Measurements from ENCODE around the gene NR3C1. TPM values are rescaled to one million over a fixed set of nuclear protein-coding genes. Genes with fewer than 3 reads are reported as not detected.

Gene NR3C1
- total RNA-seq, 1 experiment from 2014 or later: 16.0 TPM

DNA sequence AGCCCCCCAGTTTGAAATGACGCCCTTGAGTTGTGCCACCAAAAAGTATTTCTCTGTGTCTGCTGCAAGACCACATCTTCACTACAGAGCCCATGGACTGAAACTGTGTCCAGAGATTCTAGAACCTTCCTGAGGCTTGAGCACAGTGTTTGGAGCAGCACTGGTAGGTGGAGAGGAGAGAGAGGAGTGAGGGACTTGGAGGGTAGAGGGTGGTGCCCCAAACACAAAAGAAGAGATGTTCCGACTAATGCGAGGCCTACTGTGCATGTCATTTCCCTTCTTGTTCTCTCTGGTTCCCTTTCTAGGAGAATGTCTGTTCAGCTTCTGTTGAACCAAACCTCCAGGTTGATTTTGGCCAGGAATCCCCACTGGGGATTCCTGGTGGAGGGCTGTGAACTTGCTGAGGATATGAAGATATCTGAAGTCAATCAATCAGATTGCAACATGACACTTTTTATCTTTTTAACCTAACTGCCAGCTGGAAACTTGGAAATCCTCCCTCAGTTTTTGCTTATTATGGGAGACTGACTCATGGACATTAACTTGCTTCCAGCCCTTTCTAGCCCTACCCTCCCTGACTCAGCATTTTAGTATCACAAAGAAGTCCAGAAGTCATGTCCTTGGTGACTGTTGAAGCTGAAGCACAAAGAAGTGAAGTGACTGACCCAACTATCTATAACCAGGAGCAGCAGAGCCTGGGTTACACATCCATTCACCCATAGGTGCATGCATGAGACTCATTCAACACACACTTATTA lies 154.5 kb downstream of the NR3C1 start:
- no peak overlapping the region for H3K4me3 ChIP-seq (replicated peaks in 1 of 2; ENCODE audit: low read depth in 1 of 2, low read length in 2 of 2)
- H2AFZ ChIP-seq (ENCODE audit: low read depth, low read length, poor library complexity, severe bottlenecking): no peak overlapping the region
- no peaks in the 10 kb centered on the region for H3K79me2 ChIP-seq (ENCODE audit: insufficient read depth, low read length)
- peak; percentile 24 for TF ChIP-seq TCF7L2 (IDR thresholded peaks at IDR 0.05; ENCODE audit: borderline replicate concordance, extremely low read depth, insufficient read depth, insufficient read length)
- TF ChIP-seq EGR1 (IDR thresholded peaks at IDR 0.05; ENCODE audit: low read depth): no peak
- TF ChIP-seq, protein P1, sequence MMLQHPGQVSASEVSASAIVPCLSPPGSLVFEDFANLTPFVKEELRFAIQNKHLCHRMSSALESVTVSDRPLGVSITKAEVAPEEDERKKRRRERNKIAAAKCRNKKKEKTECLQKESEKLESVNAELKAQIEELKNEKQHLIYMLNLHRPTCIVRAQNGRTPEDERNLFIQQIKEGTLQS (IDR thresholded peaks at IDR 0.05): no peak
- TF ChIP-seq RAD21 (IDR thresholded peaks at IDR 0.05; ENCODE audit: low read depth): no peak
- no peak for TF ChIP-seq POLR2A (IDR thresholded peaks at IDR 0.05; ENCODE audit: borderline replicate concordance, extremely low read depth, insufficient read depth, insufficient read length)
- no peak for TF ChIP-seq YY1 (IDR thresholded peaks at IDR 0.05; ENCODE audit: extremely low read depth, insufficient replicate concordance, low read depth, low read length)
- POLR2A ChIA-PET: no interaction called here
- RAD21 ChIA-PET (ENCODE audit: low non-redundant PET in 1 of 2, low total read pairs in 2 of 2, uncharacterized antibody in 2 of 2, unreplicated experiment in 2 of 2): no interaction called here
- no peak overlapping the region for H3K27ac ChIP-seq (ENCODE audit: low read depth, low read length)
- H4K20me1 ChIP-seq (ENCODE audit: insufficient read depth): no peaks in the 10 kb centered on the region
- ATAC-seq (no peak), DNase-seq (ENCODE audit: low read depth, low spot score) (no peak)
- intact Hi-C loops (cut with micrococcal nuclease): no loop called here
- CTCF ChIA-PET: no interaction called here
- peak overlapping the region; percentile 29 for H3K4me2 ChIP-seq (ENCODE audit: low read length)
- H3K9ac ChIP-seq (ENCODE audit: low read length): no peak overlapping the region
- H3K4me1 ChIP-seq (ENCODE audit: control insufficient read depth in 1 of 2, insufficient read depth in 2 of 2, low read length in 2 of 2): peaks cover 33 to 49% of the 10 kb centered on the region in 2 experiments
- BruUV-seq (replicated peaks): no TSS peak
- H3K9me2 ChIP-seq (ENCODE audit: insufficient read depth): no peaks in the 10 kb centered on the region
- H3K27me3 ChIP-seq (ENCODE audit: insufficient read depth, low read length): no peaks in the 10 kb centered on the region
- H3K9me3 ChIP-seq (ENCODE audit: control insufficient read depth in 1 of 2, insufficient read depth in 1 of 2, low read depth in 1 of 2, low read length in 2 of 2): no peaks in the 10 kb centered on the region; a peak in 1 of 4 replicates
- H3K36me3 ChIP-seq (ENCODE audit: control insufficient read depth in 1 of 2, insufficient read depth in 2 of 2, low read length in 2 of 2): no peaks in the 10 kb centered on the region

DNA sequence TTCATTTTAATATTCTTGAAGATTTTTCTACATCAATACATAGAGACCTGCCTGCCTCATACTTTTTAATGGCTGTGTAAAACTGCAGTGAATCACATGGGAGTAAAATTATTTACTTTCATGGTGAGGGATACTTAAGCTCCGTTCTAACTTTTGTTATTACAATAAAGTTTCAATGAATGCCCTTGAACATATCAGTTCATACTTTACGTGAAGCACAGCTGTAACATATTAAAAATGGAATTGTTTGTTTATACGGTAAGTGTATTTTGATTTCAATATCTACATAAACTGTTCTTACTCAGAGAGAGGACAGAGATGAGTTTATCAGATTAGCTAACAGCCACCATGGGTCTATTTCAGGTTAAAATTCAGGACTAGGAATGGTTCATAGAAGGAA lies 155.1 kb downstream of the NR3C1 start:
- H3K27ac ChIP-seq (ENCODE audit: low read depth, low read length): no peak overlapping the region
- H3K36me3 ChIP-seq (ENCODE audit: control insufficient read depth in 1 of 2, insufficient read depth in 2 of 2, low read length in 2 of 2): no peaks in the 10 kb centered on the region
- ChIA-PET POLR2A (no interaction called here), RAD21 (ENCODE audit: low non-redundant PET in 1 of 2, low total read pairs in 2 of 2, uncharacterized antibody in 2 of 2, unreplicated experiment in 2 of 2) (no interaction called here), CTCF (no interaction called here)
- no peak overlapping the region for H2AFZ ChIP-seq (ENCODE audit: low read depth, low read length, poor library complexity, severe bottlenecking)
- H3K27me3 ChIP-seq (ENCODE audit: insufficient read depth, low read length): no peaks in the 10 kb centered on the region
- DNase-seq (ENCODE audit: low read depth, low spot score) (no peak), ATAC-seq (no peak)
- TF ChIP-seq SRF (IDR thresholded peaks at IDR 0.05; ENCODE audit: low read depth) (no peak), JUND (IDR thresholded peaks at IDR 0.05) (no peak), EZH2 (IDR thresholded peaks at IDR 0.05) (no peak), ELF1 (IDR thresholded peaks at IDR 0.05; ENCODE audit: borderline replicate concordance, low read depth) (no peak), SIN3A (IDR thresholded peaks at IDR 0.05; ENCODE audit: low read depth) (no peak), EGR1 (IDR thresholded peaks at IDR 0.05; ENCODE audit: low read depth) (no peak), CBX3 (IDR thresholded peaks at IDR 0.05; ENCODE audit: low read depth) (no peak)
- TF ChIP-seq, protein P2, sequence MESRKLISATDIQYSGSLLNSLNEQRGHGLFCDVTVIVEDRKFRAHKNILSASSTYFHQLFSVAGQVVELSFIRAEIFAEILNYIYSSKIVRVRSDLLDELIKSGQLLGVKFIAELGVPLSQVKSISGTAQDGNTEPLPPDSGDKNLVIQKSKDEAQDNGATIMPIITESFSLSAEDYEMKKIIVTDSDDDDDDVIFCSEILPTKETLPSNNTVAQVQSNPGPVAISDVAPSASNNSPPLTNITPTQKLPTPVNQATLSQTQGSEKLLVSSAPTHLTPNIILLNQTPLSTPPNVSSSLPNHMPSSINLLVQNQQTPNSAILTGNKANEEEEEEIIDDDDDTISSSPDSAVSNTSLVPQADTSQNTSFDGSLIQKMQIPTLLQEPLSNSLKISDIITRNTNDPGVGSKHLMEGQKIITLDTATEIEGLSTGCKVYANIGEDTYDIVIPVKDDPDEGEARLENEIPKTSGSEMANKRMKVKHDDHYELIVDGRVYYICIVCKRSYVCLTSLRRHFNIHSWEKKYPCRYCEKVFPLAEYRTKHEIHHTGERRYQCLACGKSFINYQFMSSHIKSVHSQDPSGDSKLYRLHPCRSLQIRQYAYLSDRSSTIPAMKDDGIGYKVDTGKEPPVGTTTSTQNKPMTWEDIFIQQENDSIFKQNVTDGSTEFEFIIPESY (IDR thresholded peaks at IDR 0.05; ENCODE audit: extremely low read depth, insufficient replicate concordance, low read length): no peak
- TF ChIP-seq, protein P3, sequence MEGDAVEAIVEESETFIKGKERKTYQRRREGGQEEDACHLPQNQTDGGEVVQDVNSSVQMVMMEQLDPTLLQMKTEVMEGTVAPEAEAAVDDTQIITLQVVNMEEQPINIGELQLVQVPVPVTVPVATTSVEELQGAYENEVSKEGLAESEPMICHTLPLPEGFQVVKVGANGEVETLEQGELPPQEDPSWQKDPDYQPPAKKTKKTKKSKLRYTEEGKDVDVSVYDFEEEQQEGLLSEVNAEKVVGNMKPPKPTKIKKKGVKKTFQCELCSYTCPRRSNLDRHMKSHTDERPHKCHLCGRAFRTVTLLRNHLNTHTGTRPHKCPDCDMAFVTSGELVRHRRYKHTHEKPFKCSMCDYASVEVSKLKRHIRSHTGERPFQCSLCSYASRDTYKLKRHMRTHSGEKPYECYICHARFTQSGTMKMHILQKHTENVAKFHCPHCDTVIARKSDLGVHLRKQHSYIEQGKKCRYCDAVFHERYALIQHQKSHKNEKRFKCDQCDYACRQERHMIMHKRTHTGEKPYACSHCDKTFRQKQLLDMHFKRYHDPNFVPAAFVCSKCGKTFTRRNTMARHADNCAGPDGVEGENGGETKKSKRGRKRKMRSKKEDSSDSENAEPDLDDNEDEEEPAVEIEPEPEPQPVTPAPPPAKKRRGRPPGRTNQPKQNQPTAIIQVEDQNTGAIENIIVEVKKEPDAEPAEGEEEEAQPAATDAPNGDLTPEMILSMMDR (IDR thresholded peaks at IDR 0.05 in 2 of 3, conservative IDR thresholded peaks at IDR 0.05 in 1 of 3; ENCODE audit: borderline replicate concordance in 1 of 3, insufficient read depth in 1 of 3, low read depth in 2 of 3, low read length in 2 of 3): no peak
- H4K20me1 ChIP-seq (ENCODE audit: insufficient read depth): no peaks in the 10 kb centered on the region
- H3K9me2 ChIP-seq (ENCODE audit: insufficient read depth): no peaks in the 10 kb centered on the region
- no peak overlapping the region for H3K4me3 ChIP-seq (replicated peaks in 1 of 2; ENCODE audit: low read depth in 1 of 2, low read length in 2 of 2)
- BruUV-seq (replicated peaks): no TSS peak
- no peaks in the 10 kb centered on the region; a peak in 1 of 4 replicates for H3K9me3 ChIP-seq (ENCODE audit: control insufficient read depth in 1 of 2, insufficient read depth in 1 of 2, low read depth in 1 of 2, low read length in 2 of 2)
- no peak overlapping the region for H3K9ac ChIP-seq (ENCODE audit: low read length)
- peaks cover 36 to 56% of the 10 kb centered on the region in 2 experiments for H3K4me1 ChIP-seq (ENCODE audit: control insufficient read depth in 1 of 2, insufficient read depth in 2 of 2, low read length in 2 of 2)
- H3K4me2 ChIP-seq (ENCODE audit: low read length): no peak overlapping the region
- intact Hi-C loops (cut with micrococcal nuclease): no loop called here
- H3K79me2 ChIP-seq (ENCODE audit: insufficient read depth, low read length): no peaks in the 10 kb centered on the region

Measured in HCT116 (cell line).